Breast epithelium (tissue), 3 donors: ENCODE results near the gene ATP6V1C2.

Source experiments
- CTCF ChIP-seq, 3 donors: fragments of 450-650 bp; IDR thresholded peaks; one replicate each; pipeline ENCODE4 v1.5.1; 2016 to 2017; ENCODE audit warnings: antibody characterized with exemption in 3 of 3, mild to moderate bottlenecking in 3 of 3, moderate library complexity in 3 of 3
- POLR2AphosphoS5 ChIP-seq, 3 donors: sonication (generic); formaldehyde crosslinking; IDR thresholded peaks; one replicate each; pipeline ENCODE4 v1.6.1; 2017; ENCODE audit warnings: antibody characterized with exemption in 3 of 3

GRCh38 chr2:10829299-10829698, 107.9 kb downstream of the ATP6V1C2 start:
- TF ChIP-seq CTCF (IDR thresholded peaks at IDR 0.05) (no peak), POLR2AphosphoS5 (IDR thresholded peaks at IDR 0.05) (no peak)
